Retinal pigment epithelial cell (primary cell): ENCODE data around the gene FBRSL1.

ENCODE experiments used
- DNase-seq: peaks from one replicate; pipeline ENCODE4 v3.0.0-alpha.2; 2010; ENCODE audit warnings: low read depth
- H3K4me3 ChIP-seq: 2 replicates; pipeline ENCODE4 v1.5.1; 2011; ENCODE audit warnings: mild to moderate bottlenecking, low read length, control low read depth, moderate library complexity
- CTCF ChIP-seq: conservative IDR thresholded peaks from 2 replicates; pipeline ENCODE4 v1.5.1; 2011; ENCODE audit warnings: low read depth, low read length, control low read depth, inconsistent platforms

FBRSL1 gene

DNA sequence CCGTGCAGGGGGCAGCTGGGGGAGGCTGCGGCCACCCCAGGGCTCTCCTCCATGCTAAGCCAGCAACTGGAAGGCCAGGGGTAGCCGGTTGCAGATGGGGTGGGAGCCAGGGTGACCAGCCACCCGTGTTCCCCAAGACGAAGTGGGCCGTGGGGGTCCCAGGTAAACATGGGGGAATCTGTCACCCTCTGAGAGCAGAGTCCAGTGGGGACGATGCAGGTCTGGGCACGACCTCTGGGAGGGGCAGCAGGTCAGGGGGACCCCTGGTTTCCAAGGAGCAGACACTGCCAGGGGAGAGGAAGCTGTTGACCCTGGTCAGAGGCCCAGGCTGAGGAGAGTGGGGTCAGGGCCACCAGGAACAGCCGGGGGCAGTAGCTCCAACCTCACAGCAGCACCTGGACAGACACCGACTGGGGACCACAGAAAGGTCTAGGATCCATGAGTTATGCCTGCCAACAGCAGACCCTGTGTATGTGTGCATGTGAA is 35.0 kb upstream of the FBRSL1 start:
- TF ChIP-seq CTCF: no peak
- DNase-seq: no peak

GRCh38 chr12:132455565-132455964 is 34.4 kb upstream of the FBRSL1 start:
- no peak for TF ChIP-seq CTCF
- no peak for DNase-seq
- no peak overlapping the region for H3K4me3 ChIP-seq

More for the DNA sequence above, 35.0 kb upstream of the FBRSL1 start:
- H3K4me3 ChIP-seq: no peak overlapping the region

DNA sequence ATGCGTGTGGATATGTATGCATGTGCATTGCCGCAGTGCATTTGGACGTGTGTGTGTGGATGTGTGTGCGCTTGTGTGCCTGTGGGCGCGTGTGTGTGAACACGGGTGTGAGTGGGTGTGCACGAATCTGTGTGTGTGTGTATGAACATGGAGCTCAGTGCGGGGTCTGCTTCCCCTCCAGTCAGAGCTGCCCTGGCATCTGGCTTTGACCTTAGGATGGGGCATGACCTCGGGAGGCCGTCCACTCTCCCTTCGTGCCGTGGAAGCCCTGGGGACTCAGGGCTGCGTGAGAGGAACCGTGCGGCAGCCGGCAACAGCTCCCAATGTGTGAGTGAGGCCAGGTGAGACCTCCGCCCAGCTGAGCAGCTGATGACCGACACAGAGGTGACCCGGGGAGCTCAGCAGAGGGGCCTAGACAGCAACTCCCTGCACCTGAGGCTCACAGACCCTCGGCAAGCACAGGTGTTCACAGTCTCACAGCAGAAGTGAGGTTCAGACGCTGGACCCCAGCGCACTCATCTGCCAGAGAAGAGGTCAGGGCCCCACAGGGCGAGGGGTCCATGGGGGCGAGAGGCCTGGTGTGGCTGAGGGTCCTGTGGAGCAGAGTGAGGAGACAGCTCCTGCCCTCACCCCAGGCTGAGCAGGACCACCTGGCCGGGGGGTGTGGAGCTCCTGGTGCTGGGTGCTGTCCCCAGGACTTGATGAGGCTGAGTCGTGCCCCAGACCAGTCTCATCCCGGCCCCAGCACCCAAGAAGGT is 33.6 kb upstream of the FBRSL1 start:
- no peak for TF ChIP-seq CTCF
- no peak overlapping the region for H3K4me3 ChIP-seq
- DNase-seq: no peak

GRCh38 chr12:132456944-132457495 is 32.9 kb upstream of the FBRSL1 start:
- no peak for TF ChIP-seq CTCF
- DNase-seq: no peak
- no peak overlapping the region for H3K4me3 ChIP-seq

DNA sequence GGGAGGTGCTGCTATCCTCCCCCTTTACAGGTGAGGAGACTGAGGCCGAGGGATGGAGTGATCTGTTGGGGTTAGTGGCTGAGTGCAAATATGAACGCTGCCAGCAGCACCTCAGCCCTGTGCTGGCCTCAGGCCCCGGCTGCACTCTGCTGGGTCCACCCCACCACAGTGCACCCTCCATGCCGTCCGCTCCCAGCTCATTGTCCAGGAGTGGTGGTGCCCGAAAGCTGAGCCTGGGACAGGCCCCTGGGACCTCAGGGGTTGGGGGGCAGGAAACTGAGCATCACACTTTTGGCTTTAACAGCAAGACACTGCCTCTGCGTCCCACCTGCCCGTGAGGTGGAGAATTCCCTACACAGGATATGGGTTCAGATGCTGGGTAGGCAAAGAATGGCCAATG is 31.5 kb upstream of the FBRSL1 start:
- no peak for DNase-seq
- no peak for TF ChIP-seq CTCF
- H3K4me3 ChIP-seq: no peak overlapping the region

GRCh38 chr12:132458846-132459641 is 30.9 kb upstream of the FBRSL1 start:
- DNase-seq: no peak
- no peak overlapping the region for H3K4me3 ChIP-seq
- no peak for TF ChIP-seq CTCF

DNA sequence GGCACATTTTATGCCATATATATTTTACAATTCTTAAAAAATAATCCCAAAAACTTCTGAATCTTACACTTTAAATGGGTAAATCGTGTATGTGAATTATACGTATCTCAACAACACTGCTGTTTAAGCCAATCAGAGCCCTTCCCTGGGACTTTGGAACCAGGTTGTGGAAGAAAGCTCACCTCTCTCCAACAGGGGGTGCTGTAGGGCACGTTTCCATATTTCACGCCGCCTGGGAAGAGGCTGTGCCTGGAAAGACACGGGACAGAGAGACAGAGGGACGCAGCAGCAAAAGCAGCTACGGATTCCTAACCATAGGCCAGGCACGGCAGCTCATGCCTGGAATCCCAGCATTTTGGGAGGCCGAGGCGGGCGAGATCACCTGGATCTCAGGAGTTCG is 29.4 kb upstream of the FBRSL1 start:
- peak; percentile 38 for TF ChIP-seq CTCF
- no peak for DNase-seq
- H3K4me3 ChIP-seq: no peak overlapping the region
